HUES48 (cell line): ENCODE results near the gene SEPTIN5.

Source experiments
- H3K27ac ChIP-seq: one replicate; pipeline ENCODE4 v1.7.0; 2013; ENCODE audit warnings: low read depth, low read length, inconsistent platforms
- H3K27me3 ChIP-seq: 2 replicates; pipeline ENCODE4 v1.6.1; 2013; ENCODE audit warnings: mild to moderate bottlenecking, low read length; ENCODE audit not compliant: control insufficient read depth, insufficient read depth
- H3K36me3 ChIP-seq: 2 replicates; pipeline ENCODE4 v1.6.1; 2013; ENCODE audit warnings: low read length; ENCODE audit not compliant: control insufficient read depth, insufficient read depth
- H3K4me1 ChIP-seq: 2 replicates; pipeline ENCODE4 v1.6.1; 2013; ENCODE audit warnings: mild to moderate bottlenecking, low read length; ENCODE audit not compliant: control insufficient read depth, insufficient read depth
- H3K4me3 ChIP-seq: 2 replicates; pipeline ENCODE4 v1.5.1; 2013; ENCODE audit warnings: mild to moderate bottlenecking, low read depth, low read length
- H3K9ac ChIP-seq: 2 replicates; pipeline ENCODE4 v1.6.1; 2013; ENCODE audit warnings: mild to moderate bottlenecking, low read depth, low read length, moderate library complexity
- H3K9me3 ChIP-seq: 2 replicates; pipeline ENCODE4 v1.6.1; 2013; ENCODE audit warnings: low read length; ENCODE audit not compliant: control insufficient read depth, insufficient read depth

SEPTIN5 gene

DNA sequence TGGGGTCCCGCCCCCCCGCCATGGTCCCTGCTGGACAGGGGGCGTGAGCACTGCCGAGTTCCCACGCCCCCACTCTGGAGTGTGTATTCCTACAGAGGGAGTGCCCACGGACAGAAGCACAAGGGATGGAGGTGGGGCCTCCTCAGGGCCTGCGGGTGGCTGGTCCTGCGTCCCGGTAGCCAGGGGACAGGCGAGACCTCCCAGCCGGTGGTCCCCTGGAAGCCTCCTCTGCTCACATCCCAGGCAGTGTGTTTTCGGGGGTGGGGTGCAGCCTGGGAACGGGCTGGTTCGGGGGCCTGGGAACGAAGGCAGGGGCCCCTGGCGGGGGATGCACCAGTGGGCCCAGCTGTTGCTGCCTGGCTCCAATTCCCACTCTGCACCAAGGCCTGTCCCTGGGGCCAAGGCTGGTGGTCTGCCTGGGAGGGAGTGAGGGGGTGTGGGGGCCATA is 25.2 kb downstream of the SEPTIN5 start:
- H3K9me3 ChIP-seq = no peaks in the 10 kb centered on the region
- H3K36me3 ChIP-seq = no peaks in the 10 kb centered on the region
- H3K4me1 ChIP-seq = peaks cover 3% of the 10 kb centered on the region; the same call in 1 of the 2 replicates
- H3K4me3 ChIP-seq = no peak overlapping the region
- H3K27me3 ChIP-seq = no peaks in the 10 kb centered on the region
- no peak overlapping the region for H3K27ac ChIP-seq
- no peak overlapping the region for H3K9ac ChIP-seq

DNA sequence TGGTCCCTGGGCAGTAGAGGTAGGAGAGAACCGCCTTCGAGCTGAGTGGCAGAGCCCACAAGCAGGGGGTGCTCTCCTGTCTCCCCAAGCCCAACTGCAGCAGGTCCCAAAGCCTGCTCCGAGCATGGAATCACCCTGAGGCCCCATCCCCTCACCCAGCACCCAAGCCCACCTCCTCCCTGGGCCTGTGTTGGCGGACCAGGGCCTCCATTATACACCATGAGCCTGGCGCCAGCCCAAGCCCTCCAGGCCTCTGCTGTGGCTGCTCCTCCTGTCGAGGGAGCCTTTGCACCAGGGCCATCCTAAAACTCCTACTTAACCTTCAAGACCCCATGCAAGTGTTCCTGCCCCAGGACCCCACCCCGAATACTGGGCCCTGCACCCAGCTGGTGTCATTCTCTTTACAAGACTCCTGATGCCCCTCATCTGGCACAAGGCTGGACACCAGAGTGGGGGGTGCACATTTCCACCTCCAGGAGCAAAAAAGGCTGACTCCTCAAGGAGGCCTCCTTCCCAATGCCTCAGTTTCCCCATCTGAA is 25.7 kb downstream of the SEPTIN5 start:
- no peak overlapping the region for H3K27ac ChIP-seq
- H3K36me3 ChIP-seq = no peaks in the 10 kb centered on the region
- no peaks in the 10 kb centered on the region for H3K27me3 ChIP-seq
- H3K4me3 ChIP-seq = no peak overlapping the region
- no peak overlapping the region for H3K9ac ChIP-seq
- no peaks in the 10 kb centered on the region for H3K9me3 ChIP-seq
- H3K4me1 ChIP-seq = peaks cover 3% of the 10 kb centered on the region; the same call in 1 of the 2 replicates

DNA sequence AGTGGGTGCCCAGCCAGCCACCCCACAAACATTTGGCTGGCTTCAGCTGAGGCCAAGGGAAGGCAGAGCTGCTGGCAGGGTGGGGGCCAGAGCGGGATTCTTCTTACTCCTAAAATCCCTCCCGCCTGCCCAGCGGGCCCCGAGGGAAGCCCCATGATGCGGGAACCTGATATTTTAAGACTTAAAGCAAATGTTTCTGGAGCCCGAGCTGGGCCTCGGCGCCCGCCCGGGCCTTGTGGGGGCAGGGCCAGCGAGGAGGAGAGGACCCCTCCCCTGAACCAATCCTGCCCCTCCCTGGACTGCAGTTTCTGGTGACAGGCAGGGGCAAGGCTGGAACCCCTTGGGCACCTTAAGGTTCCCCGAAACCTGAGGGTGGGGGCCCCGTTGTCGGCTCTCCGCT is 26.3 kb downstream of the SEPTIN5 start:
- Histone ChIP-seq H3K27me3 (no peaks in the 10 kb centered on the region), H3K27ac (no peak overlapping the region), H3K4me1 (peaks cover 3% of the 10 kb centered on the region; the same call in 1 of the 2 replicates), H3K36me3 (no peaks in the 10 kb centered on the region), H3K9me3 (no peaks in the 10 kb centered on the region), H3K9ac (no peak overlapping the region), H3K4me3 (no peak overlapping the region)

DNA sequence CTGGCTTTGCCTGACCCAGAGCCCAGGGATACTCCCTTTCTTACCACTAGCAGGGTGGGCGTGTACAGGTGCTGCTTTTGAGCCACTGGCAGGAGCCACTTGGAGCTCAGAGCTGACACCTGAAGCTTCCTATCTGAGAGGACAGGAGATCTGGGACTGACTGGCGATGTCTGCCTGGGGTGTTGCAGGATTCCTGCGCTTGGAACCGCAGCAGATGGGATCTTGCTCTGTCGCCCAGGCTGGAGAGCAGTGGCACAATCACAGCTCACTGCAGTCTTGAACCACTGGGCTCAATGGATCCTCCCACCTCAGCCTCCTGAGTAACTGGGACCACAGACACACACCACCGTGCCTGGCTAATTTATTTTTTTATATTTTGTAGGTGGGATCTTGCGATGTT is 26.8 kb downstream of the SEPTIN5 start:
- Histone ChIP-seq H3K27ac (no peak overlapping the region), H3K9me3 (no peaks in the 10 kb centered on the region), H3K9ac (no peak overlapping the region), H3K4me3 (no peak overlapping the region), H3K36me3 (no peaks in the 10 kb centered on the region), H3K4me1 (peaks cover 3% of the 10 kb centered on the region; the same call in 1 of the 2 replicates), H3K27me3 (no peaks in the 10 kb centered on the region)

DNA sequence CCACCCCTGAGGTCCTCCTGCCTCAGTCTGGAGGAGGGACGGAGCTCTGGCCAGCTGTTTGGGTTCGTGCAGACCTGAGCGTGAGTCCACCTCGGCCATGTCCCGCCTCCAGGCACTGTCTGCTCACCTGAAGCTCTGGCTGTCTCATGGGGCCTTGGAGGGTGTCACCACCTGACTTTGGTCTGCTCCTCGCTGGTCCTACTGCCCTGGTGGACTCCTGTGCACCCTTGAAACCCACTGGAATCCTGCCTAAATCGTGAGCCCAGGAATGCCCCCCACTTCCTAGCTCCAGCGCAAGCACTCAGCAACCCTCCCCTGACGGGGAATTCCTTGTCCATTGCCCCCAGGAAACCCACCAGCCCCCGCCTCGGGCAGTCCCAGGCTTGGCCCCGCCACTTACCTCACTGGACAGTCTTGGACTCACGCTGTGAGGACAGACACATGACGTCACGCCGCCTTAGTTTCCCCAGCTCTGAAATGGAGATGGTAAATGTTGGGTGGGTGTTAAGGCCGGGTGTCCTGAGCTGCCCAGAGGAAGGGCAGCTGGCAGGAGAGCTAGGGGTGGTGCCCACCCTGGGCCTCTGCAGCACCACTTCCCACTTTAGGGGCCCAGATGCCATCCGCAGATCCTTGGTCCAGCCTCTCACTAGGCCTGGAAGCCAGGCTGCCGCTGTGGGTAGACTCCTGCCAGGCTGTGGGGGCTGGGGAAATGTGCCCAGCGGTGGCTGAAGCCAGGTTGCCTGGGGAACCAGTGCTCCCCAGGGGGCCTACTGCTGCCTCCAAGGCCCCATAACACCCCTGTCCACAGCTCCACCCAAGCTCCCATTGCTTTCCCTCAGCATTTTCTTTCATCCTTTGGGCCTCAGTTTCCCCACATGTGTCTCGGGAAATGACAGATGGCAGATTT is 28.1 kb downstream of the SEPTIN5 start:
- no peaks in the 10 kb centered on the region; the same call in 1 of the 2 replicates for H3K4me1 ChIP-seq
- no peaks in the 10 kb centered on the region for H3K36me3 ChIP-seq
- no peak overlapping the region for H3K4me3 ChIP-seq
- H3K27me3 ChIP-seq = no peaks in the 10 kb centered on the region
- H3K27ac ChIP-seq = no peak overlapping the region
- no peak overlapping the region for H3K9ac ChIP-seq
- H3K9me3 ChIP-seq = no peaks in the 10 kb centered on the region

DNA sequence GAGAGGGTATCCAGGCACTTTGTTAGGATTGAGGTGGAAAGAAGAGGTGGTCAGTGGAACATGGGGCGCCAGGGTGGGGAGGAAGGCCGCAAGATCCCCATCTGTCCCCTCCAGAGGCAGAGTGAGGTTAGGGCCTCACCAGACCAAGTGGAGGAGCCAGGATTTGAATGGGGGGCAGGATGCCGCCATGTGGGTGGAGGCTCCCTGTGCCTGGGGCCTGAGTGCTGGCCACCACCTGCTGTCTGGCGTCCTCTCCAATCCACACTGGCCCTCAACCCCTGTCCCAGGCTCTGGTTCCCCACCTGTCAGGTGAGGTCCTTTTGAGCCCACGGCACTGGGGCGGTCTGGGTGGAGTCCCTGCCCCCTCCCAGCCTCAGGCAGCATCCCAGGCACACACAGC is 28.8 kb downstream of the SEPTIN5 start:
- no peaks in the 10 kb centered on the region for H3K27me3 ChIP-seq
- H3K27ac ChIP-seq = no peak overlapping the region
- no peaks in the 10 kb centered on the region for H3K36me3 ChIP-seq
- H3K4me3 ChIP-seq = no peak overlapping the region
- H3K9ac ChIP-seq = no peak overlapping the region
- H3K9me3 ChIP-seq = no peaks in the 10 kb centered on the region
- no peaks in the 10 kb centered on the region; the same call in 1 of the 2 replicates for H3K4me1 ChIP-seq

DNA sequence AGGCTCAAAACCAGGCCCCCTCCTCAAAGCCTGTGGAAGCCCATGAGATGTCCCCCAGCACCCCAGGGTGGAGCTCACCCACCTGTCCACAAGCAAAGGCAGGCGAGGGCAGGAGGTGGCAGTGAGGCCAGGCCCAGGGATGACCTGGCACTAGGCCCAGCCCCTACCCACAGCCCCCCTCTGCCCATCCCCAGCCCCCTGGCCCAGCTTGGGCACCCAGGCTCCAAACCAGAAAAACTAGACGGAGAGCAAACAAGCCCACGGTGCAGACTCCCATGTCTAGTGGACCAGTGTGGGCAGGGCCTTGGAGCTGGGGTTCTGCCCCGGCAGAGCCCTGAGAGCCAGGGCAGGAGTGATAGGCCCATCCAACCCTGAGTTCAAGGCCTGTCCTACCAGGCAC is 29.3 kb downstream of the SEPTIN5 start:
- Histone ChIP-seq H3K27me3 (0 out of 2 replicates have a peak, but pooled peaks cover under 1% of the 10 kb centered on the region), H3K36me3 (no peaks in the 10 kb centered on the region), H3K27ac (no peak overlapping the region), H3K9ac (no peak overlapping the region), H3K4me1 (no peaks in the 10 kb centered on the region; the same call in 1 of the 2 replicates), H3K9me3 (no peaks in the 10 kb centered on the region), H3K4me3 (no peak overlapping the region)

DNA sequence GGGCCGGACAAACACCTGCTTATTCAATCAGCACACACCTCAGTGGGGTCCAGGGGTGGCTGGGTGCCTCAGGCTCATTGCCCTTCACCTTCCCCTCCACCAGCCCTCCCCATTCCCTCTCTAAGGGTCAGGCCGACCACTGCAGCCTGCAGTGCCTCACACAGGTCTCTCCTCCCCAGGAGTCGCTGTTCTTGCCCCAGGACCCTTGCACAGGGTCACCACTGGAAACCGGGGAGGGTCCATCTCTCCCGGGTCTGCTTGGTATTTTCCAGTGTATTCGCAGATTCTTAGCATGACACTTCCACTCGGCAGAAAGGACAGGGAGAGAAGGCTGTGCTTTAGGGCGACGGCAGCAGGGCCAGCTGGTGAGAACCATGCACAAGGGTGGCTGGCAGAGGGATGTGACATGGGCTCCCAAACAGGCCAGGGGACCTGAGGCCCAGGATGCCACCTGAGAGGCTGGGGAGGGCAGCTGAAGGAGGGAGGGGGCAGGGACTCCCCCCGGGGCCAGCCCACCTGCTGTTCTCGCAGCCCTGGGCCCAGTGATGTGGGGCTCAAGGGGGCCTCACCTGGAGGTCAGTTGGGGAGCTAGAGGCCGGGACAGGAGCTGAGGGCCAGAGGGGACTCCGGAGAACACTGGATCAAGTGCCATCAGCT is 30.2 kb downstream of the SEPTIN5 start:
- no peak overlapping the region for H3K4me3 ChIP-seq
- H3K4me1 ChIP-seq = no peaks in the 10 kb centered on the region; the same call in 1 of the 2 replicates
- H3K36me3 ChIP-seq = no peaks in the 10 kb centered on the region
- no peak overlapping the region for H3K9ac ChIP-seq
- H3K27me3 ChIP-seq = peaks cover 7% of the 10 kb centered on the region; the same call in 1 of the 2 replicates
- H3K27ac ChIP-seq = no peak overlapping the region
- no peaks in the 10 kb centered on the region for H3K9me3 ChIP-seq

DNA sequence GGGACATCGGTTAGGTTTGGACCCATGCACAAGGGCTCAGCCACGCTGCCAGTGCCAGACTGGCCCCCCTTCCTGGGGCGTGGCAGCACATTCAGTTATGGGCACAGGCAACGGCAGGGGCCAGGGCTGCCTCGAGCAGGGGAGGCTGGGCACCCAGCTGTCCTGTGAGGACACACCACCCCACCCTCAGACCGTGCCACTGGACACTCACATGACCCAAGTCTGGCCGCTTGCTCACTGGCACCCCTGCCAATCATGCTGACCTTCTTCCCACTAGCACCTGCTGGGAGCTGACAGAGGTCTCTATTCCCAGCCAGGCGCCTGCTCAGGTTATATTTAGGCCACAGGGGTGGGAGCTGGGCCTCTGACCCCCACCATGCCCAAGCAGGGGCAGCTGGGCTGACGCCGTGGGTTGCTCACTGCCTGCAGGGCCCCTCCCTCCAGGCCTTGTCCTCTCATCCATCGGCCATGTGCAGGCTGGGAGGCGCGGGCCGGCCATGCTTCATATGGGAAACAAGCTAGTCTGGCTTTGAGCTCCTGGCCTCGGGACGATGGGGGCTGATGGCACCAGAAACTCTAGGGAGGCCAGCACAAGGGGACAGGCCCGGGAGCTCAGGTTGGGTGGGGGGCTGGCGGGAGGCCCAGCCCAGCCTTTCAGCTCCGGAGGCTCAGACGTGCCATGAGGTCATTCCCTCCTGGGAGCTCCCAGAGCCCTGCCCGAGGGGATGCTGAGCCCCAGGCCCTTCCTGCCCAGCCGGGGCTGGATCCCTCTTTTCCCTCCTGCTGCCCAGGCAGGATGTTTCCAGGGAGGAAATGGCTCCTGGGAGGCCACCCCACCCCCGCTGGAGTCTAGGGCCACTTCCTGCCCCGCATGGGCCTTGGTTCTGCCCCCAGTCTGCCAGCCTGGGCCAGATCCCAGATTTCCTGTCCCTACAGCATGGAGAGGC is 31.1 kb downstream of the SEPTIN5 start:
- H3K27ac ChIP-seq = no peak overlapping the region
- H3K9ac ChIP-seq = no peak overlapping the region
- H3K27me3 ChIP-seq = peaks cover 7% of the 10 kb centered on the region; the same call in 1 of the 2 replicates
- H3K4me1 ChIP-seq = no peaks in the 10 kb centered on the region; the same call in 1 of the 2 replicates
- no peaks in the 10 kb centered on the region for H3K36me3 ChIP-seq
- no peak overlapping the region for H3K4me3 ChIP-seq
- H3K9me3 ChIP-seq = no peaks in the 10 kb centered on the region

DNA sequence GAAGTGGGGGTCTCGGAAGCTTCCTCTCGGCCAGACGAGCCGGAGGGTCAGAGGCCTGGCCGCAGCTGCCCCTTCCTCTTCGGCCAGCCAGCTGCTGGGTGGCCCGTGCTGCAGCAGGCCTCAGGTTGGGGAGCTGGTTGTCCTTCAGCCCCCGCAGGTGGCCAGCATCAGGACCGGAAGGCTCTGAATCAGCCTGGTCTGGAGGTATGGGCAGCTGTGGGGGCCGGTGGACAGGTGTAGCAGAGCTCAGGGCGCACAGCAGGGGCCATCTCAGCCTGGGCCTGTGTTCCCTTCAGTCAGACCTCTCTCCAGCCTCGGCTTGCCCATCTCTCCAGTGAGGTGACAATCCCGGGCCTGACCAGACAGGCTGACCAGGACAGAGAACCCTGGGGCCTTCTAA is 32.4 kb downstream of the SEPTIN5 start:
- no peak overlapping the region for H3K9ac ChIP-seq
- H3K4me3 ChIP-seq = no peak overlapping the region
- H3K27me3 ChIP-seq = peaks cover 11% of the 10 kb centered on the region
- no peaks in the 10 kb centered on the region for H3K9me3 ChIP-seq
- no peaks in the 10 kb centered on the region for H3K36me3 ChIP-seq
- peaks cover 4% of the 10 kb centered on the region; the same call in 1 of the 2 replicates for H3K4me1 ChIP-seq
- H3K27ac ChIP-seq = no peak overlapping the region
